Measurements from ENCODE around the gene SPIRE2.
A peak's percentile ranks its signal among the peaks of the same experiment; 100 is the strongest.
"Not testable (repeated sequence)": the region's sequence is repeated elsewhere in the genome, so short reads cannot be mapped to it uniquely, and the experiment has no call there.

SPIRE2 gene

DNA sequence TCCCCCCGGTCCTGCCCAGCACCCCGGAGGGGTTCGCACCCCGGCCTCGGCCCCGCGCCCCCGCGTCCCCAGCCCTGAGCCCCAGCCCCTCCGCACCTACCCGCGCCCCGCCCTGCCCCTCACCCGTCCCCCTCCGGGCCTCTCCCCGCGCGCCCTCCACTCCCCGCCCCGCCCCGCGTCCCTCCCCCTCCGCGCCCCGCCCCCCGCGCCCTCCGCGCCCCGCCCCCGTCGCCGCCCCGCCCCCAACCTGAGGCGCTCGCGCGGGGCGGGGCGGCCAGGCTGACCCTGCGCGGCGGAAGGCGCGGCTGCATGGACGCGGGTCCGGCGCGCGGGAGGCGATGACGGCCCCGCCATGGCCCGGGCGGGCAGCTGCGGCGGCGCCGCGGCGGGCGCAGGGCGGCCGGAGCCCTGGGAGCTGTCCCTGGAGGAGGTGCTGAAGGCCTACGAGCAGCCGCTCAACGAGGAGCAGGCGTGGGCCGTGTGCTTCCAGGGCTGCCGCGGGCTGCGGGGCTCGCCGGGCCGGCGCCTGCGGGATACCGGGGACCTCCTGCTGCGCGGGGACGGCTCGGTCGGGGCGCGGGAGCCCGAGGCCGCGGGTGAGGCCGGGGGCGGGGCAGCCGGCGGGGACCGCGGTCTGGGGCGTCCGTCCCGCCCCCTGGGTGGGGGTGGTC lies at the start of gene SPIRE2:
Gene SPIRE2, plus strand, starts transcription at position 277 of the 671 bp plus-strand sequence. Its CDS starts 76 bp downstream, at position 353.
- peak; percentile 79 for DNase-seq (ENCODE audit: low spot score)

DNA sequence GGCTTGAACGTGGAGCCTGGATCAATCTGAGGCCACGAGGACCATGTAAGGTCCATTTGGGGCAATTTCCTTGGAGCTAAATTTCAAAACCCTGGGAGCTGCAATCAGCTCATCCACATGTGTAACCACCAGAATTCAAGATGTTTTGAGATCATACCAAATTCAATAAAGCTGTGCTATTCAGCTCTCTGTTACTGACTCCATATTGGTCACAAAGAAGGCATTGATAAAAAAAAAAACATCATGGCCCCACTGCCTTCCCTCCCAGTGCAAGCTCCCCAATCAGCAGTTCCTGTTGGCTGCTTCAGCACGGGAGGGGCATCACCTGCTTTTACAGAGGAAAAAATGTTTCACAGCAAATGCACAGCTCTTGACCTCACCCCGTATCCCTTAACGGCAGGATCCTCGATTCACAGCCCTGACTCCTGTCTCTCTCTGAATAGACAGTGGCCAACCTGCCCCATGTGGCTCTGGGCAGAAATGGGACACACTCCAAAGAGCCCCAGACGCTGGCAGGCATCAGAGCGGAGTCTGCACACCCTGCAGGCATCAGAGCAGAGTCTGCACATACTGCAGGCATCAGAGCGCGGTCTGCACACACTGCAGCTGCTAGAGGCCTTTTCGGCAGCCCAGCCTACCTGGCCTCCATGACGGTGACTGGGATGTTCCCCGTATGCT lies 48.9 kb upstream of the SPIRE2 start:
- DNase-seq (ENCODE audit: low spot score) = no peak

- DNase-seq (ENCODE audit: low spot score) = no peak
Measured at GRCh38 chr16:89779909-89780305, 48.4 kb upstream of the SPIRE2 start.

DNA sequence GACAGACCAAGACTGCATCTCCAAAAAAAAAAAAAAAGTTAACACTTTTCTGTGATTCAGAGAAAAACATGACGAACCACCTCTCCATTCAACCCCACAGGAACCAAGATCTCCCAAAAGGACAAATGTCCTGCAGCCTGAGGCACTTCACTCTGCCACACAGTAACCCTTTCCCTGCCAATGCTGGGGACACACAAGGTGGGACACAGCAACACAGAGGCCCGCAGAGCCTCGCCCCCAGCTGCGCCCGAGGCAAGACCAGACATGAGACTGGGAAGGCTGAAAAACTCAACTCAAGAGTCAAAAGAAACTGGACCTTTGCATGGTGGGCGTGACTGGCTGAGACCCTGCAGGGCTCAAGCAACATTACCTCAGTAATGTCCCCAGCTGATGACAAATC lies 45.8 kb upstream of the SPIRE2 start:
- no peak for DNase-seq (ENCODE audit: low spot score)

DNA sequence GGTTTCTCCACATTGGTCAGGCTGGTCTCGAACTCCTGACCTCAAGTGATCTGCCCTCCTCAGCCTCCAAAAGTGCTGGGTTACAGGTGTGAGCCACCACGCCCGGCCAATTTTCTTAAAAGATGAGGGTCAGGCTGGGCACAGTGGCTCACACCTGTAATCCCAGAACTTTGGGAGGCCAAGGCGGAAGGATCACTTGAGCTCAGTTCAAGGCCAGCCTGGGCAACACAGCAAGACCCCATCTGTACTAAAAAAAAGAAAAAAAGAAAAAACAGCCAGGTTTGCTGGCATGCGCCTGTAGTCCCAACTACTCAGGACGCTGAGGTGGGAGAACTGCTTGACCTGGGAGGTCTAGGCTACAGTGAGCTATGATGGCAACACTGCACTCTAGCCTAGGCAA lies 44.3 kb upstream of the SPIRE2 start:
- not testable (repeated sequence) for DNase-seq (ENCODE audit: low spot score)

GRCh38 chr16:89784406-89784805 lies 43.9 kb upstream of the SPIRE2 start:
- no peak for DNase-seq (ENCODE audit: low spot score)

GRCh38 chr16:89785523-89786155 lies 42.6 kb upstream of the SPIRE2 start:
- no peak for DNase-seq (ENCODE audit: low spot score)

GRCh38 chr16:89786474-89787364 lies 41.6 kb upstream of the SPIRE2 start:
- no peak for DNase-seq (ENCODE audit: low spot score)

DNA sequence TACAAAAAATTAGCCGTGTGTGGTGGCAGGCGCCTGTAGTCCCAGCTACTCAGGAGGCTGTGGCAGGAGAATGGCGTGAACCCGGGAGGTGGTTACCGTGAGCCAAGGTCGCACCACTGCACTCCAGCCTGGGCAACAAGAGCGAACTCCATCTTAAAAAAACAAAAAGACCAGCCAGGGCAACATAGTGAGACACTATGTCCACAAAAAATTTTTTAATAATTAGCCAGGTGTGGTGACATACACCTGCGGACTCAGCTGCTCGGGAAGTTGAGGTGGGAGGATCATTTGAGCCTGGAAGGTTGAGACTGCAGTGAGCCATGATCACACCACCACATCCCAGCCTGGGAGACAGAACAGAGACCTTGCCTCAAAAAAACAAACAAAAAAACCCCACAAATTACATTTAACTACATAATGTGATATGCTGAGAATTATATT lies 40.9 kb upstream of the SPIRE2 start:
- DNase-seq (ENCODE audit: low spot score) = peak; percentile 13

DNA sequence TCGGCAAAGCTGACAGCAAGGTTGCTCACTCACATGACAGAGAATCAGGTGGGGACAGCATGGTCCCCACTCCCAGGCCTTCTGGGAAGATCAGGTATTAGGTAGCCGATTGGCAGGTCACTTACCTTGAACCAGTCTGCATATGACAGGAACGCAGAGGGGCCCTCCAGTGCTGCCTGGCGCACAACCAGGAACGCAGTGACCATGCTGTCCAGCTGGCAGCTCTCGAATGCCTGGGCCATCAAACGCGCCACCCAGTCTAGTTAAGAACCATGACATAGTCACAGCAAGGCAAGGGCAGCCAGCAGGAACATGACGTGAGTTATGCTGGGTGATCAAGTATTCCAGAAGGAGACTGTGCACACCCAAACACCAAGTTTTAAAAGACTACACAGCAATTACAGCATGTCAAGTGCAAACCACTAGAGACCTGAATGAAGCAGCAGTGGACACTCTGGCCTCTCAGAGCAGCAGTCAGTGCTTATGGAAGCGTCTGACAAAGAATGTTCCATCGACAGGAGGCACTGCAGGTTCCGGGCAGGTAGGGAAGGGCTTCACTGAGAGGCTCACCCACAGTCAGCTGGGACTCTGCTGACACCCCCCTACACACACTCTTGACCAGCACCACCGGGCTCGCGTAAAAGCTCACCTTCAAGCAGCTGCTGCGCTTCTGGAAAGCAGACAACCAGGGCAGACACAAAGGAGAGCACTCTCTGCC lies 36.8 kb upstream of the SPIRE2 start:
- DNase-seq (ENCODE audit: low spot score) = no peak

DNA sequence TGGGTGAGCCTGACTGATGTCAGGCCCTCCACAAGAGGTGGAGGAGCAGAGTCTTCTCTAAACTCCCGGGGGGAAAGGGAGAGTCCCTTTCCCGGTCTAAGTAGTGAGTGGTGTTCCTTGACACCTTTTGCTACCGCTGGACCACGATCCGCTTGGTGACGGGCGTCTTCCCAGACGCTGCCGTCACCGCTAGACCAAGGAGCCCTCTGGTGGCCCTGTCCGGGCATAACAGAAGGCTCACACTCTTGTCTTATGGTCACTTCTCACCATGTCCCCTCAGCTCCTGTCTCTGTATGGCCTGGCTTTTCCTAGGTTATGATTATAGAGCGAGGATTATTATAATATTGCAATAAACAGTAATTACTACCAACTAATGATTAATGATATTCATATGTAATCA lies 35.2 kb upstream of the SPIRE2 start:
- peak; percentile 30 for DNase-seq (ENCODE audit: low spot score)

DNA sequence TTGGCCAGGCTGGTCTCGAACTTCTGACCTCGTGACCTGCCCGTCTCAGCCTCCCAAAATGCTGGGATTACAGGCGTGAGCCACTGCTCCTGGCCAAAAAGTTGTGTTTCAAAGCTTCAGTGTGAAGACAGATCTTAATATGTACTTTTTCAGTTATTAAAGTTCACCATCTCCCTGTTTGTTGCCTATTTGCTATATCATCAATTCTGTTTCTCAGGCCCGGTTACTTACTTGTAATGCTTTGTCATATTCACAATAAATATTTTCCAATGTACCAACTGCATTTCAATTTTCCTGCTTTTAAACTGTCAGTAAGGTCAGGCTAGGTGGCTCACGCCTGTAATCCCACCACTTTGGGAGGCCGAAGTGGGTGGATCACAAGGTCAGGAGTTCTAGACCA lies 34.3 kb upstream of the SPIRE2 start:
- no peak for DNase-seq (ENCODE audit: low spot score)

- no peak for DNase-seq (ENCODE audit: low spot score)
Measured at GRCh38 chr16:89795676-89796075, 32.6 kb upstream of the SPIRE2 start.

- DNase-seq (ENCODE audit: low spot score) = no peak
Measured at GRCh38 chr16:89796104-89796503, 32.2 kb upstream of the SPIRE2 start.

DNA sequence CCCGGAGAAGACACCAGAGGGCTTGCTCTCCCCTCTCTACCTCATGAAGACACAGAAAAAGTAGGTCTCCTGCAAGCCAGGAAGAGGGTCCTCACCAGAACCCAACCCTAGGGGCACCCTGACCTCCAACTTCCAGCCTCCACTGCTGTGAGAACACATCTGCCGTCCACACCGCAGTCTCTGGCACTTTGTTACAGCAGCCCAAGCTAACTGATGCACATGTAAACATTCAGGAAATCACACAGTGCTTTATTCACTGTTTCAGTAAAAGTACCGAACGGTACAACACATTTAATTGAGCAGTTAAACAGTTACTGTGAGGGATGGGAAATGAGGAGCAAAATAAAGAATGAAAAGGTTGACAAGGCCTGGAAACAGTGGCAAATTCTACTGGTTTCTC lies 30.1 kb upstream of the SPIRE2 start:
- DNase-seq (ENCODE audit: low spot score) = no peak

GRCh38 chr16:89798832-89799370 lies 29.4 kb upstream of the SPIRE2 start:
- DNase-seq (ENCODE audit: low spot score) = no peak

DNA sequence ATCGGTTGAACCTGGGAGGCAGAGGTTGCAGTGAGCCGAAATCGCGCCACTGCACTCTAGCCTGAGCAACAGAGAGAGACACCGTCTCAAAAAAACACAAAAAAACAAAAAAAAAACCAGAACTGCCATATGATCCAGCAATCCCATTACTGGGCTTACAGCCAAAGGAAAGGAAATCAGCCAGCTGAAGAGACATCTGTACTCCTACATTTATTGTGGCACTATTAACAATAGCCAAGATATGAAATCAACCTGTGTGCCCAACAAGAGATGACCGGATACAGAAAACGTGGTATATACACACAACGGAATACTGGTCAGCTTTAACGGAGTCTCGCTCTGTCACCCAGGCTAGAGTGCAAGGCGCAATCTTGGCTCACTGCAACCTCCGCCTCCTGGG lies 26.5 kb upstream of the SPIRE2 start:
- DNase-seq (ENCODE audit: low spot score) = no peak

GRCh38 chr16:89805136-89805905 lies 23.0 kb upstream of the SPIRE2 start:
- DNase-seq (ENCODE audit: low spot score) = peak; percentile 11

DNA sequence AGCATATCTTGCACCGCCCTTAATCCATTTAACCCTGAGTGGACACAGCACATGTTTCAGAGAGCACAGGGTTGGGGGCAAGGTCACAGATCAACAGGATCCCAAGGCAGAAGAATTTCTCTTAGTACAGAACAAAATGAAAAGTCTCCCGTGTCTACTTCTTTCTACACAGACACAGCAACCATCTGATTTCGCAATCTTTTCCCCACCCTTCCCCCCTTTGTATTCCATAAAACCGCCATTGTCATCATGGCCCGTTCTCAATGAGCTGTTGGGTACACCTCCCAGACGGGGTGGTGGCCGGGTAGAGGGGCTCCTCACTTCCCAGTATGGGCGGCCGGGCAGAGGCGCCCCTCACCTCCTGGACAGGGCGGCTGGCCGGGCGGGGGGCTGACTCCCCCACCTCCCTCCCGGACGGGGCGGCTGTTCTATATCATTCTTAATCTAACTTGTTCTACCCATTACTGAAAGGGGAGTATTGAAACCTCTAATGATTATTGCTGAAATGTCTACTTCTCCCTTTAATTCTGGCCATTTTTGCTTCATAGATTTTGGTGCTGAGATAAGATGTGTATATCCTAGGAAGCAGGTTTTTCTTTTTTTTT lies 21.6 kb upstream of the SPIRE2 start:
- not testable (repeated sequence) for DNase-seq (ENCODE audit: low spot score)

- no peak for DNase-seq (ENCODE audit: low spot score)
Measured at GRCh38 chr16:89808475-89808874, 19.8 kb upstream of the SPIRE2 start.

All from kidney tubule cell (primary cell).